GM21786 (cell line): ENCODE measurements around the gene MTG2.

ENCODE experiments used
- ATAC-seq: cut with Tn5 transposase; IDR thresholded peaks from one replicate; pipeline ENCODE4 v1.9.1; 2021; ENCODE audit not compliant: unreplicated experiment

Gene MTG2

DNA sequence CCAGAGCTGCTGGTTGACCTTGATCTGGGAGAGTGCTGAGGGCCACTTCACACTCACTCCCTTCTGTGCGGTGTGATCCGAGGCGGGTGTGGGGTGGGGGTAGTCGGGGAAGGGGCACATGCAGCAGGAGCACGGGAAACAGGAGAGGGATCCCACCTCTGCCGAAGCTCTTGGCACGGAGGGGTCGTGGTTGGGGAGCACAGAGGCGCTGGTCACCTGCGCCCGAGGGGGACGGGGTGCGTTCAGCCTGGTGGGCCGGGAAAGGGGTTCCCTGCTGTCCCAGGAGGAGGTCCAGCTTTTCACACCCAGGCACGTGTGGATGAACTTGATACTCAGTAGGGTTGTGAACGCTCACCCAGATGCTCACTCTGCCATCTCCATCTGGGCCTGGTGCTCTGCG, 22.0 kb upstream of the MTG2 start:
- no peak for ATAC-seq

DNA sequence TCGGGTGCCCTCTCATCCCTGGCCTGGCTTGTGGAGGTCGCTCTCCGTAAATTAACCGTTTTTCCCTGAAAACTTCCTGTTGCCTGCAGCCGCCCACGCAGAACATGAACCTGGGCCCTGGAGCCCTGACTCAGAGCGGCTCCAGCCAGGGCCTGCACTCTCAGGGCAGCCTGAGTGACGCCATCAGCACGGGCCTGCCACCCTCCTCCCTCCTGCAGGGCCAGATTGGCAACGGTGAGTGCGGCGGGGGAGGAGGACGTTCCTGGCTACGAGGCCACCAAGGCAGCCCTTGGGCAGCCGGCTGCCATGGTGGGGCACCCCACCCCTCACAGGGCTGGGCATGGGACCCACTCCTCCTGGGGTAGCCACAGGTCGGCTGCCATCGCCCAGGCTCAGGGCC, 21.5 kb upstream of the MTG2 start:
- ATAC-seq, result no peak

GRCh38 chr20:62162765-62163484, 19.9 kb upstream of the MTG2 start:
- no peak for ATAC-seq

GRCh38 chr20:62163485-62163865, 19.4 kb upstream of the MTG2 start:
- ATAC-seq, result no peak

- ATAC-seq, result no peak
Measured at GRCh38 chr20:62163986-62164762, 18.7 kb upstream of the MTG2 start.

DNA sequence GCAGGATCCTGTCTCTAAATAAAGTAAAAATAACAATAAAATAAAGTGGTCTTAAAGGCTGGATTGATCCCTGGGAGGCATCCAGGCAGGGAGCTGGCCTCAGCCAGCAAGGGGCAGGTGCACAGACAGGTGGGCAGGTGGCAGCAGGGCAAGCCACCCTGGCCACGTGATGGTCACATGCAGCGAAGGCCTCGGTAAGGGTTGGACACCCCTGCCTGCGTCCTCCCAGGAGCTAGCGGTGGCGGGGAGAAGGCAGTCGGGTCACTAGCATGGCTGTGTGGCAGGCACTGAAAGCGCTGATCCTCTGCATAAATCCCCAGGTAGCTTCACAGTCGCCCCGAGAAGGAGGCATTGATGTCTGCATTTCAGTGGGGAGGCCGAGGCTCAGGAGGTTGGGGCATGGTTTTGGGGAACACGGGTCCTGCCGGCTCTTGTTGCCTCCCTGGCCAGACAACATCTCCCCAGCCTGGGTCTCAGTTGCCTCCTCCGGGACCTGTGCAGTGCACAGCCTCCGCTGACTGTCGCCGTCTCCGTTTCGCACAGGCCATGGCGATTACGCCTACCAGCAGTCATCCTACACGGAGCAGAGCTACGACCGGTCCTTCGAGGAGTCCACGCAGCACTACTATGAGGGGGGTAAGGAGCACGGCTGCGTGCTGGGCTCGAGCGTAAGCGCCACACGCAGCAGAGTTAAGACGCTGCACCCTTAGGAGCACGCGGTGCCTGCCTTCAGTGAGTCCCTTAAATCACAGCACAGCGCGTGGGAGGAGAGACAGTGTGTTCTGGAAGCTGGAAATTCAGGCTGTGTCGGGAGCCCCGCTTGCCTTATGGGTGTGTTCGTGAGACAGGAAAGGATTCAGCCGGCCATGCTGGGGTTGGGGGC, 17.7 kb upstream of the MTG2 start:
- ATAC-seq, result no peak

DNA sequence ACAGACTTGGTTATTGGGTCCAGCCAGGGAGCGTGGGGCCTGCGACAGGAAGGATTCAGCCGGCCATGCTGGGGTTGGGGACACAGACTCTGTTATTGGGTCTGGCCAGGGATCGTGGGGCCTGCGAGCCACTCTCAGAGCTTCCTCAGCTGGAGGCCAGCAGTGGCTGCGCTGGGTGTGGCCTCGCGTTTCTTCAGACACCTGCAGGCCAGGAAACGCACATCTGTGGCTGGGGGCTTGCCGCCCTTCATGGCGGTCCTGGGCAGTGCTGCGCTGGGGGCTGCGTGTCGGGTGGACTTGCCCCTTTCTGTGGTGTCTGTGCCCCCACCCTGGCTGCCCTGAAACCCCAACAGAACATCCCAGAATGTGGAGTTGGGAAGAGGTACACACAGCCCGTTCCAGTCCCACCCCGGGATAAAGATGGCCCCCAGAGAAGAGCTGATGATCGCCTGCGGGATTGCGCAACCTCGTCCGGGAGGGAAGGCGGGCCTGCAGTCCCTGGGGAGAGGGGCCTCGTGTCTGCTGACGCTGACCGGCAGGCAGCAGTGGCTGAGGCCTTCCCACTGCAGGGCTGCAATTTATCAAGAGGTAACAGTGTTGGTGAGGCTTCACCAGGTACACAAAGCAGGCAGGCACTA, 16.9 kb upstream of the MTG2 start:
- ATAC-seq, result no peak

DNA sequence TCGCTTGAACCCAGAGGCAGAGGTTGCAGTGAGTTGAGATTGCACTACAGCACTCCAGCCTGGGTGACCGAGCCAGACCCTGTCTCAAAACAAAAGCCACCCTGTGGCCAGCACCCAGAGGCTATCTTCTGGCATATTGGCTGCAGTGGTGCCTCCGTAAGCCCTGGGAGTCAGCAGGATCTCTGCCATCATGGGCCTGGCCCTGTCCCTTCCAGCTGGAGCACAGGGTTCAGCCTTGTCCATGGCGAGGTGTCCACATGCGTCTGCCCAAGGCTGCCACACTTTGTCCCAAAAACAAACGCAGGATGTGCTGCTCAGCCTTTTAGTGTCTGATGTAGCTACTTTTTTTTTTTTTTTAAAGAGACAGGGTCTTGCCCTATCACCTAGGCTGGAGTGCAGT, 15.4 kb upstream of the MTG2 start:
- no peak for ATAC-seq

DNA sequence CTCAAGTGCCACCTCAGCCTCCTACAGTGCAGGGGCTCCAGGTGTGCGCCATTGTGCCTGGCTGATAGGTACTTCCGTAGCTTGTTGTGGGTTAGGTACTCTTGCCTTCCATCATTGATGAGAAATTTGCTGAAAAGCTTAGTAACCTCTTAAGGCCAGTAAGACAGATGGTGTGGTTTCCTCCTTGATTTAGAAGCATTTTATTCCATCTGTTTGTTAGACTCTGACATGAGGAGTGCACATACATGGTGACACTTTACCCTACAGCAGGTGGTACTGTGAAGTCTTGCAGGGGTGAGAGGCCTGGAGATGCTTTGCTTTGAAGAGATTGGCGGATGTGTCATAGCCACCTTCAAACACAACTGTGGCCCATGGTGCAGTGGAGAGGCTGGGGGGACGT, 14.8 kb upstream of the MTG2 start:
- no peak for ATAC-seq

GRCh38 chr20:62168890-62169435, 13.9 kb upstream of the MTG2 start:
- no peak for ATAC-seq

GRCh38 chr20:62170536-62170935, 12.3 kb upstream of the MTG2 start:
- no peak for ATAC-seq

GRCh38 chr20:62171245-62171644, 11.6 kb upstream of the MTG2 start:
- ATAC-seq, result no peak

GRCh38 chr20:62172666-62173065, 10.2 kb upstream of the MTG2 start:
- ATAC-seq, result no peak

- no peak for ATAC-seq
Measured at GRCh38 chr20:62174021-62174804, 8.6 kb upstream of the MTG2 start.

- ATAC-seq, result no peak
Measured at GRCh38 chr20:62174870-62175624, 7.8 kb upstream of the MTG2 start.

DNA sequence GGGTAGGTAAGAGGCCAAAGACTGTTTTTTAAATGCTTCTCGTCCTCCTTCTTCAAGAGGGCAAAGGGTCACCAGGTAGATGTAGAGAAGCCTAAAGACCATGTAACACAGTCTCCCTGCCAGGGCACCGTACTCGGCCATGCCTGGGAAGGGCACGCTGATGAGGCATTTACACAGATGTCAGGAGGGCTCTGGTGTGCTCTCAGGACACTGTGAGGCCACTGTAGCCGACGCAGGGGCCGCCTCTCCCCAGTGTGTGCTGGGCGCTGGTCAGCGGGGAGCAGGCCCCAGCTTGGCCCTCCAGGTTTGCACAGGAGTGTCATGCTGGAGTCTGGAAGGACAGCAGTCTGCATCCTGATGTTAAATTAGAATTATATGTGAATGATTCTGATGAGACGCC, 7.1 kb upstream of the MTG2 start:
- no peak for ATAC-seq

- no peak for ATAC-seq
Measured at GRCh38 chr20:62176866-62177265, 6.0 kb upstream of the MTG2 start.

- ATAC-seq, result no peak
Measured at GRCh38 chr20:62177307-62177706, 5.5 kb upstream of the MTG2 start.
